Stimulated activated CD4-positive, alpha-beta T cell treated with anti-CD3 and anti-CD28 coated beads, Interleukin-4, amount 100 ng/mL, for 24 hours (primary cell): Measurements from ENCODE around the gene PSMD13.

Source experiments
- DNase-seq: peaks from one replicate; pipeline ENCODE4 v3.0.0-alpha.2; 2020

The PSMD13 gene

DNA sequence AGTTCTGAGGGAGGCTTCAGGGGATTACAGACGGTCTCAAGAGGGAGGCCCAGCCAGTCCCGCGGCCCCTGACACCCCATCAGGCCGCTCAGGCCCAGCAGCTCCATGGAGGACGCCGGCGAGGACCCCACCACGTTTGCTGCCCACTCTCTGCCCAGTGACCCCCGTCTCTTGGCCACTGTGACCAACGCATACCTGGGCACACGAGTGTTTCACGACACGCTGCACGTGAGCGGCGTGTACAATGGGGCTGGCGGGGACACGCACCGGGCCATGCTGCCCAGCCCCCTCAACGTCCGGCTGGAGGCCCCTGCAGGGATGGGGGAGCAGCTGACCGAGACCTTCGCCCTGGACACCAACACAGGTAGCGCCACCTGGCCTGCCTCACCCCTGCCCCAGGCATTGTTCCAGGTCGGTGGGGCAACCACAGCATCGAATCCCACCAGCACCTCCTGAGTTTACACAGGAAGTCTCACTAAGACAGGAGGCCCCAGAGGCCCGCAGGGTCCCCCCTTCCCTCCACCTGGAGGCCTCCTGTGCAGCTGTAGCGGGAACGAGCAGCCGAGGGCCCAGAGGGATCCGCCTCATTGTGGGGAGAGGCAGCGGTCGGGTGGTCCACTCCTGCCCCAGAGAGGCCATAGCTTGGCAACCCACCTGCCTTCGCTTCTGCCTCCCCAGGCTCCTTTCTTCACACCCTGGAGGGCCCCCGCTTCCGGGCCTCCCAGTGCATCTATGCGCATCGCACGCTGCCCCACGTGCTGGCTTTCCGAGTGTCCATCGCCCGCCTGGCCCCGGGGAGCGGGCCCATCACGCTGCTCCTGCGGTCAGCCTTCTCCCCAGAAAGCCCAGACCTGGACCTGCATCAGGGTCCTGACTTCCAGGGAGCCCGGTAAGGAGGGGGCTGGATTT lies 53.2 kb downstream of the PSMD13 start:
- DNase-seq, result no peak

GRCh38 chr11:290621-291231 lies 54.0 kb downstream of the PSMD13 start:
- DNase-seq, result no peak

DNA sequence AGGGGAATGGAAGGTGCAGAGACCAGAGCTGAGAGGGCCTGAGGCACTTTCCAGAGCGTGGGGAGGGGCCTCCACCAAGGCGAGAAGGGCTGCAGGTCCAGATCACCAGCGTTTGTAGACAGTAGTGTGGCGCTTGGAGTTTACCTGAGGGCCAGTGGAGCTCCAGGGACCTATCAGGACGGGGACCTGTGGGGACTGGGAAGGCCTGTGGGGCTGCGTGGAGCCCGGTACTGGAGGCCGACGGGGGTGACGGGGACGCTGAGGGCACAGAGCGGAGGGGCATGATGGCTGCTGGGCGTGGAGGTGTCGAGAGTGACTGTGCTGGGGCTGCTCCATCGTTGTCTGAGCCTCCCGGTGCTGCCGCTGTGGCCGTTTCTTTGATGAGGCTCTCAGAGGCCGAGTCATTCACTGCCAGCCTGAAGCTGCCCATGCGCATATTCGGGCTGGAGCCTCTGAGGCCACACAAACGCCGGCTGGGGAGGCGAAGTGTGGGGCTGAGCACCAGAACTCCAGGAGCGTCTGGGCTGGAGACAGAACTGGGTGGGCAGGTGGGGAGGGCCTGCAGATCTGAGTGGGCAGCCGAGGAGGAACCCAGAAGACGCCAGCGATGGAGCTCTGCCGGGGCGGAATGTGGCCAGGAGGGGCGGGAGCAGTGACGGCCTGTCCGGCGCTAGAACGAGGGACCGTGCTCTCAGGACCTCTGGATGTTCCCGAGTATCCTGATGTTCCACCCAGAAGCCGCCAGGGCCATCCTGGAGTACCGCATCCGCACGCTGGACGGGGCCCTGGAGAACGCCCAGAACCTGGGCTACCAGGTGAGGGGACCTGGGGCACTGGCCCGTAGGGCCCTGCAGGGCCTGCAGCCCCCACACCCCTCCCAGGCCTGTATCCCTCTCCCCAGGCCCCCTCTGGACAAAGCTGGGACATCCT lies 54.8 kb downstream of the PSMD13 start:
- no peak for DNase-seq

- no peak for DNase-seq
These were observed 55.7 kb downstream of the PSMD13 start for GRCh38 chr11:292211-293121.

- DNase-seq, result no peak
These were observed 56.6 kb downstream of the PSMD13 start for GRCh38 chr11:293271-293851.

DNA sequence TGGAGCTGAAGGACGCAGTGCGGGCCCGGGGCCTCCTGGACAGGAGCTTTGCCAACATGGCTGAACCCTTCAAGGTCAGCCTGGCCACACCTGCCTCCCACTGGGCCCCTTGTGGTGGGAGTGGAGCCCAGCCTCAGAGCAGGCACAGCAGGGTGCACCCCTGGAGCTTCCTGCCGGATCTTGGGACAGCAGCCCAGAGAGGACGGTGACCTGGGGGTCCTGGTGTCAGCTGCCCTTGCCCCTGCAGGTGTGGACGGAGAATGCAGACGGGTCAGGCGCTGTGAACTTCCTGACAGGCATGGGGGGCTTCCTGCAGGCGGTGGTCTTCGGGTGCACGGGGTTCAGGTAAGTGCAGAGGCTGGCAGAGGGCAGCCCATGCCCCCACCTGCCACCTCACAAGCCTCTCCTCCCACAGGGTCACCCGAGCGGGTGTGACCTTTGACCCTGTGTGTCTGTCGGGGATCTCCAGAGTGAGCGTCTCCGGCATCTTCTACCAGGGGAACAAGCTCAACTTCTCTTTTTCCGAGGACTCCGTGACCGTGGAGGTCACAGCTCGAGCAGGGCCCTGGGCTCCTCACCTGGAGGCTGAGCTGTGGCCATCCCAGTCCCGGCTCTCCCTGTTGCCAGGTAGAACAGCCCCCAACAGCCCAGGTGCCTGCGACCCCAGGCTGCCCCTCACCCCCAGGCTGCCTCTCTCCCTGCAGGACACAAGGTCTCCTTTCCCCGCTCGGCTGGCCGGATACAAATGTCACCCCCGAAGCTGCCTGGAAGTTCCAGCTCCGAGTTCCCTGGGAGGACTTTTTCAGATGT lies 57.3 kb downstream of the PSMD13 start:
- DNase-seq, result no peak

GRCh38 chr11:294780-295179 lies 58.0 kb downstream of the PSMD13 start:
- DNase-seq, result no peak

- DNase-seq, result no peak
These were observed 58.8 kb downstream of the PSMD13 start for GRCh38 chr11:295351-296170.

DNA sequence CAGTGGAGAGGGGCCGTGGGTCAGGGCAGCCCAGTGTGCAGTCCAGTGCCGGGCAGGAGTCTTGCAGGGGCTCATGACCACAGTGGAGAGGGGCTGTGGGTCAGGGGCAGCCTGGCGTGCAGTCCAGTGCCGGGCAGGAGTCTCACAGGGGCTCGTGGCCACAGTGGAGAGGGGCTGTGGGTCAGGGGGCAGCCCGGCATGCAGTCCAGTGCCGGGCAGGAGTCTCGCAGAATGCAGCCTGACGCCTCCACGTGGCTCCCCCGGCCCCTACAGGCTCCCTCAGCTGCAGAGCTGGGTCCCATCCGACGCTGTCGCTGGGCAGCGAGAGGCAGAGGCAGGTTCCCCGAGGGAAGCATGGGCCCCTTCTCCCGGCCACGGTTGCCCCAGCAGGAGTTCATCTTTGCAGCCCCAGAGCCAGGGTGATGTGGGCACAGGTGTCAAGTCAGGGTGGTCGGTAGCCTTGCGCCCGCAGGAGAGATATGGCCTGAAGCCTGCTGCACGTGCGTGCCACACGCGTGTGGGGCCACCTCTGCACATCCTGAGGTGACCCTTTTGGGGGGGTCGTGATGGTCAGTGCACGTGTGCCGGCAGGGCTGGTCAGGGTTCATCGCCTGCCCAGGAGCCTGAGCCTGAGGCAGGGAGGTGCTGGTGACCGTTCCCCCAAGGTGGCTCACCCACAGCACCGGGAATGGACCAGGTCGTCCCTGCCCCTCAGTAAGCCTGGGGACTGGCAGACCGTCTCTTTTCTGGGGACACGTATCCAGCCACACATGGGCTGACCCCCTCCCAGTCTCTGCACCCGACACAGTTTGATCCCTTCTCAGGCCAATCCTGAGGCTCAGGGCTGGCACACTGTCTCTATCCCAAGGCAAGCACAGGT lies 59.6 kb downstream of the PSMD13 start:
- DNase-seq, result no peak

GRCh38 chr11:297051-297585 lies 60.3 kb downstream of the PSMD13 start:
- DNase-seq, result no peak

DNA sequence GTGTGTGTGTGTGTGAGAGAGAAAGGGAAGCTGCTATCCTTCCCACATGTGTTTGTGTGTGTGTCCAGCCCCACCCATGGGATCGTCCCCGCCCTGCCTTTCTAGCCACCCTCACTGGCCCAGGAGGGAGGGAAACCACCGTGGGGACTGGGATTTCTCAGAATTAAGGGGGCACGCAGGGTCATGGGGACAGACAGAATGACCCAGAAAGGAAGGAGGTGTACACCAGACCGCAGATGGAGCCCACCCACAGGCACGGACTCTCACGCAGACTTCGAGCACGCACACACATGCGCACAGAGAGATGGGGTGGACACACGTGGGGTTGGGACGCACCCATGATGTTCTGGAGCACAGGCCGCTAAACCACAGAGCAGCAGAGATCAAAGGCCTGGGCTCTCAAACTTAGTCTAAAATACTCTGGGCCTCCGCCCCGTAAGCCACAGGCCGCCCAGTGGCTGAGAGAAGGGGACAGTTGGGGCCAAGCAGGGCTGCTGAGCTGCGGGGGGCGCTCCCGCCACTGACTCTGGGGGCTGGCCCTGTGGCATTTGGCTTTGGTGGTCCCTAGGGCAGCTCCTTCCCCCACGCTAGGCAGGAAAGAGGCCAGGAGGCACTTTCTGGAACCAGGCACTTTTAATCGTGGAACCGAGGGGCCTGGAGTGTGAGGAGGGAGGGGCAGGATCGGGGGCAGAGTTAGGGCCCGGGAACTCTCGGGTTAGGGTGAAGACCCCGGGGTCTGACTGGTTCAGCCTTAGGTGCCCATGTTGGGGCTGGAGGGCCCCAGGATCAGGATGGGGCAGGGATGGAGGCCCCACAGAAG lies 61.0 kb downstream of the PSMD13 start:
- no peak for DNase-seq

DNA sequence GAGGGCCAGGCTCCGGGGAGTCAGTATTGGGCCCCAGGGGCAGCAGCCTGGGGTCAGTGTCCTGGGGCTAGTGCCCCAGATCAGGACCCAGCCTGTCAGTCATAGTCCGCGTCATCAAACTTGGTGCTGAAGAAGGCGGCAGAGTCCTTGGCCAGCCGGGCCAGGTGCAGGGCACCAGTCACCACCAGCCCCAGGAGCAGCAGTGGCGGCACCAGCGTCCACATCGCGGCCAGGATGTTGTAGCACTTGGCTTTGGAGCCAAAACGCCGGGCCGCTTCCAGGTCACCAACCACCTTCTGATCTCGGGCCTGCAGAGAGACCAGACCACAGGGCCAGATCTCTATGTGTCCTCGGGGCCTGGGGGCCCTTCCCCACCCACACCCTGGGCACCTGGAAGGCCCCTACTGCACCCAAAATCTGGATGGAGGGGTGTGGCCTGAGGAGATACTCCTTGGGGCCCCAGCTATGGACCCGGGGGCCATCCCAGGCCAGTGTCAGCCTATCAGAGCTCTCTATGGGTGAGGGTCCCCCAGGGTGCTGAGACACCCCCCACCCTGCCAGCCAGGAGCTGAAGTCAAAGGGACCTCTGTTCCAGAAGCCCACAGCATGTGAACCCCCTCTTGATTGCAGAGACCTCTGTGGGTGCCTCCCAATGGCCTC lies 61.8 kb downstream of the PSMD13 start:
- no peak for DNase-seq

- no peak for DNase-seq
These were observed 62.5 kb downstream of the PSMD13 start, which contains the start of gene IFITM5 for GRCh38 chr11:299081-299891. IFITM5 (minus strand) TSS chr11:299526; CDS start chr11:299490, 36 bp downstream.

- no peak for DNase-seq
These were observed 63.4 kb downstream of the PSMD13 start for GRCh38 chr11:299951-300735.
